K562 (cell line): ENCODE data around the gene ERCC6. TPM values are rescaled to one million over a fixed set of nuclear protein-coding genes. Genes with fewer than 3 reads are reported as not detected.

Experiments
- CBFB ChIP-seq: sonication (generic); formaldehyde crosslinking; IDR thresholded peaks from 2 replicates; pipeline ENCODE4 v1.4.0; 2020; ENCODE audit warnings: mild to moderate bottlenecking, missing genetic modification reagents
- CBX5 ChIP-seq: IDR thresholded peaks from 2 replicates; pipeline ENCODE4 v1.6.1; 2014; ENCODE audit warnings: low read depth, borderline replicate concordance
- CREB1 ChIP-seq, 2 experiments: sonication (generic) in 1 of 2; formaldehyde crosslinking in 1 of 2; IDR thresholded peaks; 2 replicates each; pipeline versions ENCODE4 v1.6.1 to v1.8.0; 2012 to 2022; ENCODE audit warnings: inconsistent platforms in 1 of 2, mild to moderate bottlenecking in 1 of 2, missing genetic modification reagents in 1 of 2, moderate library complexity in 1 of 2
- ELF4 ChIP-seq: fragments of 450-650 bp; formaldehyde crosslinking; IDR thresholded peaks from 2 replicates; pipeline ENCODE4 v1.4.0; 2022; ENCODE audit warnings: missing genetic modification characterization
- FOXA1 ChIP-seq: fragments of 450-650 bp; IDR thresholded peaks from 2 replicates; pipeline ENCODE4 v1.6.1; 2016; ENCODE audit warnings: mild to moderate bottlenecking, borderline replicate concordance
- HMBOX1 ChIP-seq: sonication (generic); IDR thresholded peaks from 2 replicates; pipeline ENCODE4 v1.6.1; 2016
- HMGN3 ChIP-seq: IDR thresholded peaks from 2 replicates; pipeline ENCODE4 v1.6.1; 2011; ENCODE audit warnings: borderline replicate concordance, low read depth, mild to moderate bottlenecking, mixed read lengths, low read length; ENCODE audit not compliant: insufficient read length; ENCODE audit errors: extremely low read depth
- IRF9 ChIP-seq: fragments of 450-650 bp; IDR thresholded peaks from 2 replicates; pipeline ENCODE4 v1.6.1; 2016; ENCODE audit warnings: missing biosample characterization, missing genetic modification characterization
- KDM4B ChIP-seq, 2 experiments: fragments of 450-650 bp in 1 of 2; sonication (generic) in 1 of 2; IDR thresholded peaks; 2 replicates each; pipeline ENCODE4 v1.6.1; 2016 to 2017; ENCODE audit warnings: borderline replicate concordance in 2 of 2, antibody characterized with exemption in 1 of 2, low read depth in 1 of 2, mild to moderate bottlenecking in 1 of 2
- KLF16 ChIP-seq: IDR thresholded peaks from 2 replicates; pipeline ENCODE4 v1.6.1; 2016; ENCODE audit warnings: antibody characterized with exemption
- LARP7 ChIP-seq: fragments of 450-650 bp; IDR thresholded peaks from 2 replicates; pipeline ENCODE4 v1.6.1; 2016
- MXD1 ChIP-seq: fragments of 250-450 bp; sonication (Bioruptor Pico); IDR thresholded peaks from 2 replicates; pipeline ENCODE4 v1.8.0; 2021; ENCODE audit warnings: borderline replicate concordance, mild to moderate bottlenecking, moderate library complexity; ENCODE audit not compliant: poor library complexity, severe bottlenecking
- NONO ChIP-seq, 2 experiments: fragments of 200-400 bp in 1 of 2; fragments of 450-650 bp in 1 of 2; formaldehyde crosslinking in 1 of 2; IDR thresholded peaks; 2 replicates each; pipeline ENCODE4 v1.6.1; 2017; ENCODE audit warnings: low read depth in 2 of 2, mild to moderate bottlenecking in 2 of 2, moderate library complexity in 2 of 2, low read length in 1 of 2
- PRMT5 ChIP-seq: sonication (generic); formaldehyde crosslinking; IDR thresholded peaks from 2 replicates; pipeline ENCODE4 v1.5.0; 2020; ENCODE audit warnings: missing genetic modification reagents
- TAL1 ChIP-seq: fragments of 450-650 bp; IDR thresholded peaks from 2 replicates; pipeline ENCODE4 v1.6.1; 2016; ENCODE audit warnings: mild to moderate bottlenecking
- TBL1XR1 ChIP-seq, 2 experiments: IDR thresholded peaks; 2 replicates each; pipeline ENCODE4 v1.6.1; 2012; ENCODE audit warnings: improper control_type of control experiment in 2 of 2, low read length in 2 of 2, mild to moderate bottlenecking in 1 of 2
- TCF7 ChIP-seq: sonication (generic); IDR thresholded peaks from 2 replicates; pipeline ENCODE4 v1.6.1; 2016; ENCODE audit warnings: antibody characterized with exemption, borderline replicate concordance
- TFAM ChIP-seq: fragments of 250-450 bp; sonication (Bioruptor Pico); conservative IDR thresholded peaks from 2 replicates; pipeline ENCODE4 v1.5.0; 2021; ENCODE audit warnings: mild to moderate bottlenecking, moderate library complexity
- ZNF121 ChIP-seq: sonication (generic); formaldehyde crosslinking; conservative IDR thresholded peaks from 2 replicates; pipeline ENCODE4 v1.8.0; 2022; ENCODE audit warnings: missing genetic modification reagents
- ZNF124 ChIP-seq: sonication (generic); formaldehyde crosslinking; IDR thresholded peaks from 2 replicates; pipeline ENCODE4 v1.8.1; 2022; ENCODE audit warnings: missing genetic modification reagents
- ZNF165 ChIP-seq: fragments of 250-450 bp; sonication (Bioruptor Pico); IDR thresholded peaks from 2 replicates; pipeline ENCODE4 v1.4.0; 2020; ENCODE audit warnings: borderline replicate concordance
- ZNF518B ChIP-seq: fragments of 250-450 bp; sonication (Bioruptor Pico); IDR thresholded peaks from 2 replicates; pipeline ENCODE4 v1.5.0; 2021; ENCODE audit warnings: mild to moderate bottlenecking, moderate library complexity
- ZNF766 ChIP-seq: fragments of 200-800 bp; sonication (Bioruptor generic); conservative IDR thresholded peaks from 2 replicates; pipeline ENCODE4 v1.6.1; 2016; ENCODE audit warnings: missing genetic modification characterization, missing compliant biosample characterization
- ZNF780A ChIP-seq: fragments of 250-450 bp; sonication (Bioruptor Pico); IDR thresholded peaks from 2 replicates; pipeline ENCODE4 v1.5.0; 2021; ENCODE audit warnings: mild to moderate bottlenecking
- polyA plus RNA-seq, 8 experiments: library from polyadenylated mRNA; depleted of rRNA in 4 of 8; stranded (reverse) in 5 of 8; unstranded in 3 of 8; fragments of >200 nt; fragmentation: Nextera tagmentation in 2 of 8; fragmentation: Illumina TruSeq in 1 of 8; extraction: Ambion mirVana in 2 of 8; extraction: Trizol in 1 of 8; gene quantifications; 2 replicates each; pipeline versions ENCODE4 v1.2.1 to v1.2.3, GENCODE V29; 2011 to 2014; ENCODE audit warnings: inconsistent platforms in 1 of 8, missing spikeins in 1 of 8
- total RNA-seq, 7 experiments: library from RNA; depleted of rRNA in 6 of 7; stranded (reverse); fragments of >200 nt in 6 of 7; fragmentation: Illumina TruSeq in 2 of 7; extraction: Trizol in 2 of 7; gene quantifications; 2 replicates each; pipeline versions ENCODE4 v1.2.1 to v1.2.3, GENCODE V29; 2011 to 2021; ENCODE audit warnings: low replicate concordance in 1 of 7

The ERCC6 gene
- total and polyA plus RNA-seq, 9 of the 15 experiments (the other 6 are each of a cell fraction or from before 2014, with no cell fraction given): 7.8 to 17.7 (median 11.8) TPM

- no peak for TF ChIP-seq ZNF518B (CRISPR knock-in tag)
- no peak for TF ChIP-seq ELF4
- TF ChIP-seq ZNF780A (CRISPR knock-in tag): no peak
- TF ChIP-seq ZNF165 (CRISPR knock-in tag): no peak
- TF ChIP-seq IRF9: no peak
- 0 out of 4 replicates have a peak, but pooled peaks of 1 of the 2 experiments have one; percentile 44 for TF ChIP-seq NONO (IDR thresholded peaks at IDR 0.05; ENCODE audit: low read depth in 2 of 2, low read length in 1 of 2)
- peak; percentile 19 for TF ChIP-seq HMGN3
- no peak for TF ChIP-seq LARP7
- TF ChIP-seq CBFB: no peak
- TF ChIP-seq HMBOX1: peak; percentile 21; the same call in 1 of the 2 replicates
- TF ChIP-seq TFAM: no peak
- TF ChIP-seq ZNF121 (CRISPR knock-in tag): no peak
- TF ChIP-seq FOXA1: no peak
- TF ChIP-seq TBL1XR1 (IDR thresholded peaks at IDR 0.05; ENCODE audit: low read length in 2 of 2): peak in 1 of 2 experiments; percentile 11; a peak in 1 of 4 replicates
- no peak for TF ChIP-seq MXD1 (CRISPR knock-in tag)
- TF ChIP-seq KLF16: no peak
- TF ChIP-seq PRMT5: no peak
- TF ChIP-seq ZNF766 (CRISPR knock-in tag): no peak
- TF ChIP-seq CREB1 (IDR thresholded peaks at IDR 0.05): no peak
- no peak for TF ChIP-seq CREB1 (CRISPR knock-in tag; IDR thresholded peaks at IDR 0.05)
- TF ChIP-seq KDM4B (IDR thresholded peaks at IDR 0.05; ENCODE audit: borderline replicate concordance in 2 of 2, low read depth in 1 of 2): no peak
- TF ChIP-seq TCF7: no peak
- TF ChIP-seq TAL1: peak; percentile 70
- no peak for TF ChIP-seq ZNF124 (CRISPR knock-in tag)
- TF ChIP-seq CBX5: no peak
Observed at GRCh38 chr10:49542353-49542752, 3.4 kb upstream of the ERCC6 start (continued).
